K562 (cell line): ENCODE results near the gene ZSCAN25. TPM values are rescaled to one million over a fixed set of nuclear protein-coding genes. Genes with fewer than 3 reads are reported as not detected.
A peak's percentile ranks its signal among the peaks of the same experiment; 100 is the strongest.

Source experiments
- GABPA ChIP-seq: fragments of 200-800 bp; sonication (Bioruptor generic); conservative IDR thresholded peaks from 2 replicates; pipeline ENCODE4 v1.6.1; 2016; ENCODE audit warnings: low read depth, missing genetic modification characterization, missing compliant biosample characterization
- IRF2 ChIP-seq: sonication (generic); formaldehyde crosslinking; IDR thresholded peaks from 2 replicates; pipeline ENCODE4 v1.8.1; 2022; ENCODE audit warnings: mild to moderate bottlenecking, missing genetic modification reagents
- polyA plus RNA-seq, 8 experiments: library from polyadenylated mRNA; depleted of rRNA in 4 of 8; stranded (reverse) in 5 of 8; unstranded in 3 of 8; fragments of >200 nt; fragmentation: Nextera tagmentation in 2 of 8; fragmentation: Illumina TruSeq in 1 of 8; extraction: Ambion mirVana in 2 of 8; extraction: Trizol in 1 of 8; gene quantifications; 2 replicates each; pipeline versions ENCODE4 v1.2.1 to v1.2.3, GENCODE V29; 2011 to 2014; ENCODE audit warnings: inconsistent platforms in 1 of 8, missing spikeins in 1 of 8
- total RNA-seq, 7 experiments: library from RNA; depleted of rRNA in 6 of 7; stranded (reverse); fragments of >200 nt in 6 of 7; fragmentation: Illumina TruSeq in 2 of 7; extraction: Trizol in 2 of 7; gene quantifications; 2 replicates each; pipeline versions ENCODE4 v1.2.1 to v1.2.3, GENCODE V29; 2011 to 2021; ENCODE audit warnings: low replicate concordance in 1 of 7
- TF ChIP-seq, protein P1 (sequence below): fragments of 250-450 bp; sonication (Bioruptor Pico); IDR thresholded peaks from 2 replicates; pipeline ENCODE4 v1.9.0; 2021; ENCODE audit warnings: mild to moderate bottlenecking
- TF ChIP-seq, protein P2 (sequence below): sonication (generic); formaldehyde crosslinking; IDR thresholded peaks from 2 replicates; pipeline ENCODE4 v1.8.0; 2023; ENCODE audit warnings: missing genetic modification reagents, mild to moderate bottlenecking, borderline replicate concordance

Gene ZSCAN25
- total and polyA plus RNA-seq, 9 of the 15 experiments (the other 6 are each of a cell fraction or from before 2014, with no cell fraction given), result 0.94 to 18.4 (median 12.8) TPM

- TF ChIP-seq, protein P1, sequence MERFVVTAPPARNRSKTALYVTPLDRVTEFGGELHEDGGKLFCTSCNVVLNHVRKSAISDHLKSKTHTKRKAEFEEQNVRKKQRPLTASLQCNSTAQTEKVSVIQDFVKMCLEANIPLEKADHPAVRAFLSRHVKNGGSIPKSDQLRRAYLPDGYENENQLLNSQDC (CRISPR knock-in tag), result no peak
- TF ChIP-seq IRF2 (CRISPR knock-in tag) (peak; percentile 88; the same call in 1 of the 2 replicates), GABPA (peak; percentile 91; the same call in 1 of the 2 replicates)
- TF ChIP-seq, protein P2, sequence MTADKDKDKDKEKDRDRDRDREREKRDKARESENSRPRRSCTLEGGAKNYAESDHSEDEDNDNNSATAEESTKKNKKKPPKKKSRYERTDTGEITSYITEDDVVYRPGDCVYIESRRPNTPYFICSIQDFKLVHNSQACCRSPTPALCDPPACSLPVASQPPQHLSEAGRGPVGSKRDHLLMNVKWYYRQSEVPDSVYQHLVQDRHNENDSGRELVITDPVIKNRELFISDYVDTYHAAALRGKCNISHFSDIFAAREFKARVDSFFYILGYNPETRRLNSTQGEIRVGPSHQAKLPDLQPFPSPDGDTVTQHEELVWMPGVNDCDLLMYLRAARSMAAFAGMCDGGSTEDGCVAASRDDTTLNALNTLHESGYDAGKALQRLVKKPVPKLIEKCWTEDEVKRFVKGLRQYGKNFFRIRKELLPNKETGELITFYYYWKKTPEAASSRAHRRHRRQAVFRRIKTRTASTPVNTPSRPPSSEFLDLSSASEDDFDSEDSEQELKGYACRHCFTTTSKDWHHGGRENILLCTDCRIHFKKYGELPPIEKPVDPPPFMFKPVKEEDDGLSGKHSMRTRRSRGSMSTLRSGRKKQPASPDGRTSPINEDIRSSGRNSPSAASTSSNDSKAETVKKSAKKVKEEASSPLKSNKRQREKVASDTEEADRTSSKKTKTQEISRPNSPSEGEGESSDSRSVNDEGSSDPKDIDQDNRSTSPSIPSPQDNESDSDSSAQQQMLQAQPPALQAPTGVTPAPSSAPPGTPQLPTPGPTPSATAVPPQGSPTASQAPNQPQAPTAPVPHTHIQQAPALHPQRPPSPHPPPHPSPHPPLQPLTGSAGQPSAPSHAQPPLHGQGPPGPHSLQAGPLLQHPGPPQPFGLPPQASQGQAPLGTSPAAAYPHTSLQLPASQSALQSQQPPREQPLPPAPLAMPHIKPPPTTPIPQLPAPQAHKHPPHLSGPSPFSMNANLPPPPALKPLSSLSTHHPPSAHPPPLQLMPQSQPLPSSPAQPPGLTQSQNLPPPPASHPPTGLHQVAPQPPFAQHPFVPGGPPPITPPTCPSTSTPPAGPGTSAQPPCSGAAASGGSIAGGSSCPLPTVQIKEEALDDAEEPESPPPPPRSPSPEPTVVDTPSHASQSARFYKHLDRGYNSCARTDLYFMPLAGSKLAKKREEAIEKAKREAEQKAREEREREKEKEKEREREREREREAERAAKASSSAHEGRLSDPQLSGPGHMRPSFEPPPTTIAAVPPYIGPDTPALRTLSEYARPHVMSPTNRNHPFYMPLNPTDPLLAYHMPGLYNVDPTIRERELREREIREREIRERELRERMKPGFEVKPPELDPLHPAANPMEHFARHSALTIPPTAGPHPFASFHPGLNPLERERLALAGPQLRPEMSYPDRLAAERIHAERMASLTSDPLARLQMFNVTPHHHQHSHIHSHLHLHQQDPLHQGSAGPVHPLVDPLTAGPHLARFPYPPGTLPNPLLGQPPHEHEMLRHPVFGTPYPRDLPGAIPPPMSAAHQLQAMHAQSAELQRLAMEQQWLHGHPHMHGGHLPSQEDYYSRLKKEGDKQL (CRISPR knock-in tag), result peak; percentile 6; the same call in 1 of the 2 replicates
Measured at GRCh38 chr7:99617192-99617781, 541 bp downstream of the ZSCAN25 start (continued).
